ENCODE data around the gene NEMP2.
"Not testable (repeated sequence)": the region's sequence is repeated elsewhere in the genome, so short reads cannot be mapped to it uniquely, and the experiment has no call there.

NEMP2 gene

DNA sequence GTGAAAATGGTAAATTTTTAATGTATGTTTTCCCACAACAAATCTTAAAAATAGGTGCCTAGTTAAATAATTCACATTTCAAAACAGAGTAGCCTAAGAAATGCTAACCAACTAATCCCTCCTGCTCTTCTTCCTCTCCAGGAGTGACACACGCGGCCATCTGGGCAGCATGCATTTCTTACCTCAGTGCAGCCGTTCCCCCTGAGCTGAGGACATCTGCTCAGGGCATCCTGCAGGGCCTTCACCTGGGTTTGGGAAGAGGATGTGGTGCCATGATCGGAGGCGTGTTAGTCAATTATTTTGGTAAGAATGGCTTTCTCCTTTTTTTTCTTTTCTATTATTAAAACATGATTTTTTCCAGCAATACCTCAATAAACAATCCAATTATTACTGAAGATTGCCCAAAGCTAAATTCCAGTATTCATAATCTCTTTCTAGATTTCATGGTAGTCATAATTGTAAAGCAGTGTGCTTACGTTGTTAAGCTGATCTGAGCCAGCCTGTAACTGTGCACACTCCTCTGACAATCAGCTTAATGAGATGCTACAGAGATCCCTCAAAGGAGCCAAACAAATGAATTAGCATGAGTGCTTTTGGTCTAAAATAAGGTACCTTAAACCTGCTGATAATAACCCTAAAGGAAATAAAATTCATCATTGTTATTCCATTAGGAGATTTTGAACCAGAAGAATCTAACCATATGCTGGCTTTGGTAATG is 45.8 kb downstream of the NEMP2 start:
- no peak for DNase-seq

DNA sequence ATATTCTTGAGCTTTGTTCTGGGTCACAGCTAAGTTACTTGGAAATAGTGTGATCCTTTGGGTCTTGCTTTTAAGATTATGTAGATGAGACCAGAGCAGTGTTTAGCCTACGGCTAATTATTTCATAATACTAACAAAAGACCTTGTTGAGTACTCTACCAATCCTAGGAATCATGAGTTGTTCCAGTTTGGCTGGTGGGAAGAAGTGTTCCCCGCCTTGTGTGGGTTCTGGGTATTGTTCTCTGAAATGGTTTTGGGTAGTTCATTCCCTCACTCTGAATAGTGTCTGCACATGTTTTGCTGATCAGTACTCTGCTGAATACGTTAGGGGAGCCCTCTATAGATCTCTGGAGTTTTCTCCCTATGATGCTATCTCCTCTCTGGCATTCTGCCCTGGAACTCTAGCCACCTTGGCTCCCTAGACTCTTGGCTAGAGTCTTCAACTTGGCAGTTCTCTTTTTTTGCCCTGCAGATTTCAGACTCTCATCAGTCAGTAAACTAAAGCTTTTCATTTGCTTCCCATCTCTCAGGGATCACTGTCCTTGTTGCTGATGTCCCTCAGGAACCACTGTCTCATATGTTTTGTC is 48.4 kb downstream of the NEMP2 start:
- no peak for DNase-seq

DNA sequence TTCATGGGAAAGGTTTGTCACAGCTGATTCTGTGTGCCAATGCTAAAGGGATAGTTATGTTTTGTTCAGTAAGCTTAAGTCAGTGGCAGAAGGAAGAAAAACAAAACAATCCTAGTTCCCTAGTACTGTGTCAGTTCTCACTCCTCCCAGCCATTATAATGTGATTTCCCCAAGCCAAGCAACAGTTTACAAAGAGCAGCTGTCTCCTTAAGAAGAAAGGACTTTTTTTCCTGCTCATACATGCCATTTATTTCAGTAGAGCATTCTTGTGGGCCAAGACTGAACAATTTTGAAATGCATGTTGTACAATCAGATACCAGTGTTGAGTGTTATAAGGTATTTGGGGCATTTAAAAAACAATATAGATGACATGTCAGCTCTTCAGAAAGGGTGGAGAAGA is 52.1 kb downstream of the NEMP2 start:
- DNase-seq: no peak

GRCh38 chr2:190481339-190481738 is 53.2 kb downstream of the NEMP2 start:
- DNase-seq: no peak

DNA sequence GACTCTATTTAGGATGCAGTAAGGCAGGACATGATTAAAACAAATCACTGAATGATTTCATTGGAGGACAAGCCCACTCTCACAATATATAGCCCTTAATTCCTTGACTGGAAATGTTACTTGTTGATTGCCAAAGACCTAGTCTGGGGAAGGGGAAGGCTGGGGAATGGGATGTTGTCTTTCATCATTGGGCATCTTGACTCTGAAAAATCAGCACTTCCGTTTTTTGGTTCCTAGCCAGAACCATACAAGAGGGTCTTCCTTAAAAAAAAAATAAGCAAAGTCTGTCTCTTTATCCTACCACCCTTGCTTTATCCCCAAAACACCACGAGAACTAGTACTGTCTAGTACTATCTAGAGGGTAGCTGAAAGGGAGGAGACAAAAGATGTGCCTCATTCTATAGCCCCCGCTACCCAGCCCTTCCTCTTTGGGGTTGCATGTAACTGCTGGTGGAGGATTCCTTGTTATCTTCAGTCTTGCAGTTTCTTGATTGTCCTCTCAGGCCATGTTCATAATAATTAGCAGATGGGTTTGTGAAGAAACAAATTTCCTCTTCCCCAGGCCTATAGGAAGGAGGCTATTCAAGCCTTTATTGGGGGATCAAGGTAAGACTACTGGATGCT is 55.8 kb downstream of the NEMP2 start:
- no peak for DNase-seq

DNA sequence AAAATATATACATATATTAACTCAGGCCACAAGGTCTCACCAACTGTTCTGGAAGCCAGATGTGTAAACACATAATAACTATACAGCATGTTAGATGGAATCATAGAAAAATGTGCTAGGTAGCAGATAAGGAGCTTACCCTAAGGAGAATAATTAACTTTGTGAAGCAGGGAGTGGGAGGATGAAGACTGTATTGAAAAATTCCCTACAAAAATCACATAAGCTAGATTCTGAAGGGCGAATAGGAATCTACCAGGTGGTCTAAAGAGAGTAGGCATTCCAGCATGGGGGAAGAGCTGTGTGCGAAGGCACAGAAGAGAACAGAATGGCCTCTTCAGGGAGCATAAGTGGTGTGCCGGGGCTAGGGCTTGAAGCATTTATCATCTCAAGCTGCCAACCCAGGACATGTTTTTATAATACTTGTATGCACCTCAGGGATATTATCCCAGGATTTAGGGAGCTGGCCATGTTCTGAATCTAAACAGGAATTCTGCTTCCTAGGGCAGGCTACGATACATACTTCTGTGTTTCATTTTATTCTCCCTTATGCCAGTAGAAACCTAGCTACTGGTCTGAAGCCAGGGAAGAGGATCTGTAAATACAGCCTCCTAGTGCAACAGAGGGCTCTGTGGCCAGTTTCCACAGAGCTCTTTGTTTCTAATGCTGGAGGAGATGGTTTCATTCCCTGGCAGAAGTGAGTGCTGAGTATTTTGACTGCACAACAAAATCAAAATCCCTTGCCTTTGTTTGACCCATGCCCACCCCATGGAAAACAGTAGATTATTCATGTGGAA is 56.7 kb downstream of the NEMP2 start:
- no peak for DNase-seq

GRCh38 chr2:190470256-190470826 is 64.2 kb downstream of the NEMP2 start:
- DNase-seq: no peak

GRCh38 chr2:190469771-190470170 is 64.8 kb downstream of the NEMP2 start:
- DNase-seq: no peak

DNA sequence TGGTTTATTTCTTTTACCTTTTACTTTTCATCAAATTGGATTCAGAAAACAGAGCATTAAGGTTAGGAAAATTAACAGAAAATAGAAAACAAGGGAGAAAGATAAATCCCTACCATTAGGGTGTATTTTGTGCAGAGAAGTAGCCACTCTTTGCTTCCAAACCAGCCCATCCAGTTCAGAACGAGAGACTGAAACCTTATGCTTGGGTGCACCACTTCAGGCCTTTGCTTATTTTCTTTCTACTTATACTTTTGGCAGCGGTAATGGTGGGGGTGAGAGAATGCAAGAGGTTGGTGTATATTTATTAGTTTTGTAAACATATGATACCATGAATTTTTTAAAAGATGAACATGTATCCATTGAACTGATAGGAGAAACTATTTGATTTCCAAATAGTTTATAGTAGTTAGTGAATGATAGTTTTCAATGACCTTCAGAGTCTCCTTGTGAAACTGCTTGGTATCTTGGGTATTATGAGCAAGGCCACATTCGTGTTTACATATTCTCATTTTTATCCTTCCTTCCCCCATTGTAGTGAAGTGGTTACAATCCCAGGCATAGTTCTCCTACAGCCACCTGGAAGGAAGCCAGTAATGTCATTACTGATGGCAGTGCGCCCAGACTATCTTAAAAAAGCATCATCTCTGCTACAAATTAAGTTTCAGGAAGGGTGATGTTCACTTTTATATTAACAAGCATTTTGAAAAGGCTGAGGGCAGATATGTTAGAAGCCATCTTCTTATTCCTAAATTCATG is 65.5 kb downstream of the NEMP2 start:
- no peak for DNase-seq

DNA sequence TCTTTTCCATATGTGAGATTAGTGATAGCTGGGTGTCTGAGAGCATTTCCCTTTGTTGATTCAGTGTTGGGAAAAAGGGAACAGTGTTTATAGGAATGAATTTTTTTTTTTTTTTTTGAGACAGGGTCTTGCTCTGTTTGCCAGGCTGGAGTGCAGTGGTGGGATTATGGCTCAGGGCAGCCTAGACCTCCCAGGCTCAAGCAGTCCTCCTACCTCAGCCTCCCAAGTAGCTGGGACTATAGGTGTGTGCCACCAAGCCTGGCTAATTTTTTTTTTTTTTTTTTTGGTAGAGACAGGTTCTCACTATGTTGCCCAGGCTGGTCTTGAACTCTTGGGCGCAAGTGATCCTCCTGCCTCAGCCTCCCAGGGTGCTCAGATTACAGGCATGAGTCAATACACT is 66.2 kb downstream of the NEMP2 start:
- DNase-seq: not testable (repeated sequence)

- DNase-seq: no peak
Observed at GRCh38 chr2:190467575-190468083, 66.9 kb downstream of the NEMP2 start.

DNA sequence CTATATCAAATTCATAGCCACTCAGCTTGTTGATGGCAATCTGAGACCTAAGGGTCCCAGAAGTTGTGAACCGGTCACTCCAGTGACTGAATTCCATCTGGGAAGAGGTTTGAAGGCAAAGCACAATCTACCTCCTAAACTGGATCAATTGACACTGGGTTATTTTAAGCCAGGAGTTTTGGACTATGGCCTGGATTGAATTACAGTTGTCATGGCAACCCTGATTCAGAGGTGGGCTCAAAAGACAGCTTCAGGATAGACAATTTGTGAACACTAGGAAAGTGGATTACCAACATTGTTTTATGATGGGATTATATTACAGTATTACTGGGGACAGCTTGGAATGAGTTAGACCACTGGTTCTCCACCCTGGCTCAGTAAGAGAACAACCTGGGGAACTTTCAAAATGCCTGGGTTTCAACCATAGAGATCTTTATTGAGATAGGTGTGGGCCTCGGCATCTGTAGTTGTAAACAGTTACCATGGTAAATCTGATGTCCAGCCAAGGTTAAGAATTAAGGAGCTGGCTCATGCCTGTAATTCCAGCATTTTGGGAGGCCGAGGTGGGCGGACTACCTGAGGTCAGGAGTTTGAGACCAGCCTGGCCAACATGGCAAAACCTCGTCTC is 67.6 kb downstream of the NEMP2 start:
- DNase-seq: no peak

- no peak for DNase-seq
Observed at GRCh38 chr2:190465060-190465459, 69.5 kb downstream of the NEMP2 start.

GRCh38 chr2:190462611-190463010 is 71.9 kb downstream of the NEMP2 start:
- DNase-seq: no peak

- DNase-seq: no peak
Observed at GRCh38 chr2:190462181-190462580, 72.3 kb downstream of the NEMP2 start.

GRCh38 chr2:190460487-190460886 is 74.0 kb downstream of the NEMP2 start:
- no peak for DNase-seq

GRCh38 chr2:190459881-190460280 is 74.6 kb downstream of the NEMP2 start:
- no peak for DNase-seq

DNA sequence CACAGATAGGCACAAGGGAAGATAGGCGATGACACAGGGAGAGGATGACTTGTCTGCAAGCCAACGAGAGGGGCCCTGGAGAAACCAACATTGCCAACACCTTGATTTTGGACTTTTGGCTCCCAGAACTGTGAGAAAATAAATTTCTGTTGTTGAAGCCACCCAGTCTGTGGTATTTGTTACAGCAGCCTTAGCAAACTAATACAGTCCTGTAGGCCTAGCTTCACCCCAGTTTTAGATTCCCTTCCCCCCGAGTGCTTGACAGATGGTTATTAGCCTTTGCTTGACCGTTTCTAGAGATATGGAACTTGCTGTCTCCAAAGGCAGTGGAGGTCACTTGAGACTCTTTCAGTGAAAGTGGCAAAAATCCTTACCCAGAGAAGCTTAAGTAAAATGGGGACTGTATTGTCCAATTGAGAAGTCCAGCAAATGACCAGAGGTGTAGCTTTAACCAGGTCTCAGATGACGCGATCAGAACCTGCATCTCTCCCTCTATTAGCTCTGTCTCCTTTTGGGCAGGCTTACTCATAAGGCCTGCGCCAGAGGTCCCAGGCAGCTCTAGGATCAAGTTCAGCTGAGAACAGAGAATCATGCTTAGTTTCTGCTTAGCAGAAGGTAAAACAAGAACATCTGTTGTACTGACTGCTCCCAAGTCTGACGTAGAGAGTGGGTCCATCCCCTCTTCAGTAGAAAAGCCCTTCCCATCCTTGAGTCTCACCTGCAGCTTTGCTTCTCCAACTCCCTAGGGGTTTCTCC is 76.0 kb downstream of the NEMP2 start:
- no peak for DNase-seq

- no peak for DNase-seq
Observed at GRCh38 chr2:190457256-190457655, 77.3 kb downstream of the NEMP2 start.

DNA sequence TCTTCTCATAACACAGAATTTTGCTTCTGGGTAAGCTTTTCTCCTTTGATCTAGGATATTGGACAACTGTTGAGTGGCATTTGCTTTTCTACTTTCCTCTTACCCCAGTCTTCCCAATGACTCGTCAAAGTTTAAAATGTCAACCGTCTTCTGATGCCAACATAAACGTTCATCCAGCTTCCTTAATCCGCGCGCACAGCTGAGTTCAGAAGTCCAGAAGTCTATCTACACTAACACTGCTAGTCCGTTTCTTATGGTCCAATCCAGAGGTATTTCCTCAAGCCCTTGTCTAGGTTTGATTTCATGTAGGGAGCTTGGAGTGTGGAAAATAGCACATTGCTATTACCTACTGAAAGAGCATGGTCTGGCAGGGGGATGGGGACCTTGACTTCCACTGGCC is 77.7 kb downstream of the NEMP2 start:
- DNase-seq: no peak
